GM18909 (cell line): ENCODE data around the gene SLC8B1.

Source experiments
- ATAC-seq: cut with Tn5 transposase; IDR thresholded peaks from one replicate; pipeline ENCODE4 v1.9.1; 2021; ENCODE audit warnings: mild to moderate bottlenecking; ENCODE audit not compliant: unreplicated experiment, poor library complexity

Gene SLC8B1

GRCh38 chr12:113276306-113276705, 58.6 kb downstream of the SLC8B1 start:
- no peak for ATAC-seq

- ATAC-seq: no peak
Observed at GRCh38 chr12:113274848-113275247, 60.1 kb downstream of the SLC8B1 start.

GRCh38 chr12:113273053-113273725, 61.7 kb downstream of the SLC8B1 start:
- ATAC-seq: no peak

GRCh38 chr12:113271853-113272561, 62.9 kb downstream of the SLC8B1 start:
- ATAC-seq: no peak

- ATAC-seq: no peak
Observed at GRCh38 chr12:113271466-113271852, 63.5 kb downstream of the SLC8B1 start.

GRCh38 chr12:113270709-113271009, 64.2 kb downstream of the SLC8B1 start:
- no peak for ATAC-seq

- ATAC-seq: no peak
Observed at GRCh38 chr12:113269257-113269943, 65.5 kb downstream of the SLC8B1 start.

GRCh38 chr12:113268621-113269020, 66.3 kb downstream of the SLC8B1 start:
- ATAC-seq: no peak

- no peak for ATAC-seq
Observed at GRCh38 chr12:113268136-113268535, 66.8 kb downstream of the SLC8B1 start.

GRCh38 chr12:113267621-113268020, 67.3 kb downstream of the SLC8B1 start:
- no peak for ATAC-seq

- ATAC-seq: no peak
Observed at GRCh38 chr12:113266106-113266895, 68.6 kb downstream of the SLC8B1 start.

- no peak for ATAC-seq
Observed at GRCh38 chr12:113263431-113263963, 71.4 kb downstream of the SLC8B1 start.

- no peak for ATAC-seq
Observed at GRCh38 chr12:113262710-113263109, 72.2 kb downstream of the SLC8B1 start.

- no peak for ATAC-seq
Observed at GRCh38 chr12:113261847-113262470, 73.0 kb downstream of the SLC8B1 start.

- no peak for ATAC-seq
Observed at GRCh38 chr12:113260636-113261300, 74.1 kb downstream of the SLC8B1 start.

GRCh38 chr12:113260127-113260526, 74.8 kb downstream of the SLC8B1 start:
- no peak for ATAC-seq

GRCh38 chr12:113257564-113257963, 77.3 kb downstream of the SLC8B1 start:
- no peak for ATAC-seq

- no peak for ATAC-seq
Observed at GRCh38 chr12:113254298-113254697, 80.6 kb downstream of the SLC8B1 start.

- no peak for ATAC-seq
Observed at GRCh38 chr12:113253532-113254285, 81.2 kb downstream of the SLC8B1 start.
